Liver (tissue), 3 donors: ENCODE measurements around the gene WWC1.

Experiments used
- EGR1 ChIP-seq, 2 donors: IDR thresholded peaks; 2 replicates each; pipeline ENCODE4 v1.6.1; 2016 to 2018; ENCODE audit warnings: antibody characterized with exemption in 2 of 2, low read depth in 2 of 2
- JUND ChIP-seq, 2 donors: IDR thresholded peaks; 2 replicates each; pipeline ENCODE4 v1.6.1; 2016; ENCODE audit warnings: antibody characterized with exemption in 2 of 2
- RAD21 ChIP-seq, 2 donors: IDR thresholded peaks; 2 replicates each; pipeline ENCODE4 v1.6.1; 2016; ENCODE audit warnings: antibody characterized with exemption in 2 of 2, mild to moderate bottlenecking in 2 of 2
- TF ChIP-seq, protein P1 (sequence below): fragments of 150-350 bp; IDR thresholded peaks from 2 replicates; pipeline ENCODE4 v1.5.1; 2017; ENCODE audit warnings: improper control_type of control experiment, low read depth, low read length; ENCODE audit not compliant: missing input control
- donor health status: healthy.
- donor health status: healthy.

DNA sequence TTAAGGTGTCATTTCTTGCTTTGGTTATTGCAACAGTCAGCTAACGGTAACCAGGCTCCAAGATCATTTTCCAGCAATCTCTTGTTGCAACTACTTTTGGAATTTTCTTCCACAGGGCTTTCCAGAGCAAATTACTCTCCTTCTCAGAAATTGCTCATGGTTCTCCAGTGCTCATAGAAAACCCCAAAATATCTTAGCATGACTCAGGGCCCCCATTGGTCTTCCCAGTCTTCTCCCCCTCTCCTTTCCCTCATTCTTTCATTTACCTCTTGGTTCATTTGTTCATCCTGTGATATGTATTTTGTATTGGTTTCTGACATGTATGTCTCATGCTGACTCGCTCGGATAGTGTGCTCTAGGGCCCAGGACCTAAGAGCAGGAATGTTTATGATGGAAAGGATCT is 35.6 kb downstream of the WWC1 start:
- TF ChIP-seq, protein P1, sequence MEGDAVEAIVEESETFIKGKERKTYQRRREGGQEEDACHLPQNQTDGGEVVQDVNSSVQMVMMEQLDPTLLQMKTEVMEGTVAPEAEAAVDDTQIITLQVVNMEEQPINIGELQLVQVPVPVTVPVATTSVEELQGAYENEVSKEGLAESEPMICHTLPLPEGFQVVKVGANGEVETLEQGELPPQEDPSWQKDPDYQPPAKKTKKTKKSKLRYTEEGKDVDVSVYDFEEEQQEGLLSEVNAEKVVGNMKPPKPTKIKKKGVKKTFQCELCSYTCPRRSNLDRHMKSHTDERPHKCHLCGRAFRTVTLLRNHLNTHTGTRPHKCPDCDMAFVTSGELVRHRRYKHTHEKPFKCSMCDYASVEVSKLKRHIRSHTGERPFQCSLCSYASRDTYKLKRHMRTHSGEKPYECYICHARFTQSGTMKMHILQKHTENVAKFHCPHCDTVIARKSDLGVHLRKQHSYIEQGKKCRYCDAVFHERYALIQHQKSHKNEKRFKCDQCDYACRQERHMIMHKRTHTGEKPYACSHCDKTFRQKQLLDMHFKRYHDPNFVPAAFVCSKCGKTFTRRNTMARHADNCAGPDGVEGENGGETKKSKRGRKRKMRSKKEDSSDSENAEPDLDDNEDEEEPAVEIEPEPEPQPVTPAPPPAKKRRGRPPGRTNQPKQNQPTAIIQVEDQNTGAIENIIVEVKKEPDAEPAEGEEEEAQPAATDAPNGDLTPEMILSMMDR = no peak
- no peak for TF ChIP-seq RAD21 (IDR thresholded peaks at IDR 0.05)
- TF ChIP-seq EGR1 (IDR thresholded peaks at IDR 0.05; ENCODE audit: low read depth in 2 of 2) = no peak
- no peak for TF ChIP-seq JUND (IDR thresholded peaks at IDR 0.05)
